Ascending aorta (tissue), 2 donors: ENCODE results near the gene TXNL4A. TPM values are rescaled to one million over a fixed set of nuclear protein-coding genes. Genes with fewer than 3 reads are reported as not detected.
A peak's percentile ranks its signal among the peaks of the same experiment; 100 is the strongest.

ENCODE experiments used
- DNase-seq, 2 donors: peaks; one replicate each; pipeline ENCODE4 v3.0.0-alpha.2; 2019; ENCODE audit warnings: low spot score in 2 of 2
- H3K27ac ChIP-seq, 2 donors: fragments of 200-600 bp; sonication (generic); one replicate each; pipeline ENCODE4 v1.5.1; 2016 to 2017; ENCODE audit warnings: mild to moderate bottlenecking in 1 of 2
- H3K27me3 ChIP-seq: fragments of 200-600 bp; sonication (generic); one replicate; pipeline ENCODE4 v1.5.1; 2017
- H3K36me3 ChIP-seq, 2 donors: fragments of 200-600 bp; sonication (generic); one replicate each; pipeline ENCODE4 v1.5.1; 2016
- H3K4me1 ChIP-seq, 2 donors: fragments of 200-600 bp; sonication (generic); one replicate each; pipeline ENCODE4 v1.5.1; 2016 to 2017; ENCODE audit warnings: mild to moderate bottlenecking in 1 of 2
- H3K4me3 ChIP-seq, 2 donors: fragments of 200-600 bp; sonication (generic); one replicate each; pipeline ENCODE4 v1.5.1; 2016 to 2017; ENCODE audit warnings: mild to moderate bottlenecking in 1 of 2
- H3K9me3 ChIP-seq, 2 donors: fragments of 200-600 bp; sonication (generic); one replicate each; pipeline ENCODE4 v1.5.1; 2016
- CTCF ChIP-seq, 3 experiments: fragments of 200-600 bp in 2 of 3; fragments of 450-650 bp in 1 of 3; sonication (generic) in 2 of 3; IDR thresholded peaks; one replicate each; pipeline ENCODE4 v1.5.1; 2016 to 2019; ENCODE audit warnings: antibody characterized with exemption in 3 of 3, mild to moderate bottlenecking in 1 of 3, moderate library complexity in 1 of 3
- intact Hi-C: fragments of 100-400 bp; cut with DNase I; formaldehyde crosslinking; loops from one replicate; pipeline ENCODE4 v1.15.1; 2023
- total RNA-seq: library from RNA; depleted of rRNA; stranded (reverse); fragments of >200 nt; gene quantifications from one replicate; pipeline ENCODE4 v1.1.0, GENCODE V29; 2016

TXNL4A gene
- total RNA-seq, 1 donor from 2014 or later = 16.5 TPM

GRCh38 chr18:79930020-79930642, 58.2 kb downstream of the TXNL4A start:
- no peak for DNase-seq
- no peak overlapping the region for H3K27ac ChIP-seq
- H3K4me1 ChIP-seq = no peaks in the 10 kb centered on the region
- H3K4me3 ChIP-seq = no peak overlapping the region
- intact Hi-C loops = no loop called here
- peaks cover 24 to 42% of the 10 kb centered on the region in 2 donors for H3K36me3 ChIP-seq
- TF ChIP-seq CTCF (IDR thresholded peaks at IDR 0.05) = no peak
- H3K27me3 ChIP-seq = no peaks in the 10 kb centered on the region
- H3K9me3 ChIP-seq = peaks cover 23 to 53% of the 10 kb centered on the region in 2 donors

GRCh38 chr18:79928563-79928960, 59.8 kb downstream of the TXNL4A start:
- Histone ChIP-seq H3K4me3 (no peak overlapping the region), H3K27me3 (no peaks in the 10 kb centered on the region), H3K27ac (no peak overlapping the region), H3K36me3 (peaks cover 20 to 37% of the 10 kb centered on the region in 2 donors), H3K4me1 (no peaks in the 10 kb centered on the region), H3K9me3 (peaks cover 23 to 45% of the 10 kb centered on the region in 2 donors)
- TF ChIP-seq CTCF (IDR thresholded peaks at IDR 0.05) = no peak
- peak in 1 of 2 donors; percentile 40 for DNase-seq
- intact Hi-C loops = no loop called here

DNA sequence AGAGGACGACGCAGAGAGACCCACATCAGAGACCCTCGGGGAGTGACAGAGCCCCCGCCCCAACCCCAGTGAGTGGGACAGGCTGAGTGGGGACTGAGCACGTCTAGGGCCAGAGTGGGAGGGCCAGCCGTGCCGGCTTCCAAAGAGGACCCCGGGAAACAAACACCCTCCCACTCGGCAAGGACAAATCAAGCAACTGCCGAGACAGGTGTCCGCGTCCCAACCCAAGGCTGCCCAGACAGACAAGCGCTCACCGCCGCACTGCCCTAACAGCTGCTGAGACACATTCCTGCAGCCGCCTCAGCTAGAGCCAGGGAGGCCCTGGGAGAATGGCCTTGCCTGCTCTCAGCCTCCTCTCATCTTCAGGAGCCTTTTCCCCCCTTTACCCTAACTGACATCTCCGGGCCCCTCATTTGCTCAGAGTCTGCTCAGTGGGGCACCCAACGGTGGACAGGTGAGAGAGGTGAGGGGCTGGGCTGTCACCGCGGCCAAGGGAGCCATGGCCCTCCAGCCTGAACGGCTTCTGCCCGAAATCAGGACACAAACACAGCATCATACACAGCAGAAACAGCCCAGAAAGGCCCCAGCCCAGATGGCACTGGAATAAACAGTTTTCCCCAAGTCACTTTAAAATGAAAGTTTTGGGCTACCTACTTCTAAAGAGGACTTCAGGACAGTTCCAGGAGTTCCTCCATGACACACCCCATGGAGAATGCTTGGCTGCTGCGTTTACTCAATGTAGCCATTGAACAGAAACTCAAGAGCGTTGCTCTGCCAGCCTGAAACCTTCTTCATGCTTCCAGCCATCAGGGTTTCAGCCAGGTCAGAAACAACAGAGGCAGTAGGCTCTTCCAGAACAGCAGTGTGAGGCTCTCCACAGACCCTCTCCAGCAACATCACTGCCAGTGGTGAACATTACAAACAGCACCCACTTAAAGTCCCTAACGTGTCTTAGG, 60.5 kb downstream of the TXNL4A start:
- H3K27me3 ChIP-seq = no peaks in the 10 kb centered on the region
- intact Hi-C loops = no loop called here
- peaks cover 20 to 37% of the 10 kb centered on the region in 2 donors for H3K36me3 ChIP-seq
- H3K4me3 ChIP-seq = no peak overlapping the region
- H3K9me3 ChIP-seq = peaks cover 18 to 38% of the 10 kb centered on the region in 2 donors
- H3K4me1 ChIP-seq = no peaks in the 10 kb centered on the region
- DNase-seq = peak in 1 of 2 donors; percentile 47
- no peak for TF ChIP-seq CTCF (IDR thresholded peaks at IDR 0.05)
- H3K27ac ChIP-seq = no peak overlapping the region

GRCh38 chr18:79926715-79927606, 61.4 kb downstream of the TXNL4A start:
- H3K27me3 ChIP-seq = no peaks in the 10 kb centered on the region
- no peaks in the 10 kb centered on the region for H3K4me1 ChIP-seq
- peaks cover 16 to 29% of the 10 kb centered on the region in 2 donors for H3K9me3 ChIP-seq
- no peak overlapping the region for H3K4me3 ChIP-seq
- peak in 1 of 2 donors; percentile 59 for DNase-seq
- H3K27ac ChIP-seq = no peak overlapping the region
- peaks cover 20 to 43% of the 10 kb centered on the region in 2 donors for H3K36me3 ChIP-seq
- no peak for TF ChIP-seq CTCF (IDR thresholded peaks at IDR 0.05)
- intact Hi-C loops = no loop called here

GRCh38 chr18:79926306-79926705, 62.1 kb downstream of the TXNL4A start:
- peaks cover 16 to 22% of the 10 kb centered on the region in 2 donors for H3K9me3 ChIP-seq
- peak in 1 of 2 donors; percentile 40 for DNase-seq
- no peak overlapping the region for H3K27ac ChIP-seq
- intact Hi-C loops = no loop called here
- H3K4me3 ChIP-seq = no peak overlapping the region
- no peak for TF ChIP-seq CTCF (IDR thresholded peaks at IDR 0.05)
- no peaks in the 10 kb centered on the region for H3K27me3 ChIP-seq
- no peaks in the 10 kb centered on the region for H3K4me1 ChIP-seq
- peaks cover 20 to 43% of the 10 kb centered on the region in 2 donors for H3K36me3 ChIP-seq
